ELF-1 (cell line): ENCODE results near the gene DYSF.

Source experiments
- DNase-seq: peaks from one replicate; pipeline ENCODE4 v3.0.0-alpha.2; 2016; ENCODE audit warnings: low read depth, low spot score

The DYSF gene

GRCh38 chr2:71691747-71692441 is 238.5 kb downstream of the DYSF start:
- peak; percentile 78 for DNase-seq

- no peak for DNase-seq
These were observed 239.4 kb downstream of the DYSF start for GRCh38 chr2:71692621-71693277.

- no peak for DNase-seq
These were observed 240.2 kb downstream of the DYSF start for GRCh38 chr2:71693286-71694270.

GRCh38 chr2:71694501-71695234 is 241.3 kb downstream of the DYSF start:
- peak; percentile 27 for DNase-seq

- peak; percentile 32 for DNase-seq
These were observed 242.1 kb downstream of the DYSF start for GRCh38 chr2:71695235-71696120.

- peak; percentile 57 for DNase-seq
These were observed 243.0 kb downstream of the DYSF start for GRCh38 chr2:71696381-71696780.

- DNase-seq: peak; percentile 67
These were observed 244.0 kb downstream of the DYSF start for GRCh38 chr2:71697106-71698004.

GRCh38 chr2:71699428-71699827 is 246.1 kb downstream of the DYSF start:
- DNase-seq: no peak

GRCh38 chr2:71700041-71700657 is 246.8 kb downstream of the DYSF start:
- no peak for DNase-seq

- no peak for DNase-seq
These were observed 247.5 kb downstream of the DYSF start for GRCh38 chr2:71700658-71701397.

- no peak for DNase-seq
These were observed 249.0 kb downstream of the DYSF start for GRCh38 chr2:71702071-71702970.

GRCh38 chr2:71702971-71703898 is 249.9 kb downstream of the DYSF start:
- DNase-seq: no peak

- DNase-seq: no peak
These were observed 250.8 kb downstream of the DYSF start for GRCh38 chr2:71704131-71704561.

- no peak for DNase-seq
These were observed 251.3 kb downstream of the DYSF start for GRCh38 chr2:71704688-71705087.

- no peak for DNase-seq
These were observed 252.0 kb downstream of the DYSF start for GRCh38 chr2:71705171-71705960.
